Measurements from ENCODE around the gene NT5C3B.

The NT5C3B gene

DNA sequence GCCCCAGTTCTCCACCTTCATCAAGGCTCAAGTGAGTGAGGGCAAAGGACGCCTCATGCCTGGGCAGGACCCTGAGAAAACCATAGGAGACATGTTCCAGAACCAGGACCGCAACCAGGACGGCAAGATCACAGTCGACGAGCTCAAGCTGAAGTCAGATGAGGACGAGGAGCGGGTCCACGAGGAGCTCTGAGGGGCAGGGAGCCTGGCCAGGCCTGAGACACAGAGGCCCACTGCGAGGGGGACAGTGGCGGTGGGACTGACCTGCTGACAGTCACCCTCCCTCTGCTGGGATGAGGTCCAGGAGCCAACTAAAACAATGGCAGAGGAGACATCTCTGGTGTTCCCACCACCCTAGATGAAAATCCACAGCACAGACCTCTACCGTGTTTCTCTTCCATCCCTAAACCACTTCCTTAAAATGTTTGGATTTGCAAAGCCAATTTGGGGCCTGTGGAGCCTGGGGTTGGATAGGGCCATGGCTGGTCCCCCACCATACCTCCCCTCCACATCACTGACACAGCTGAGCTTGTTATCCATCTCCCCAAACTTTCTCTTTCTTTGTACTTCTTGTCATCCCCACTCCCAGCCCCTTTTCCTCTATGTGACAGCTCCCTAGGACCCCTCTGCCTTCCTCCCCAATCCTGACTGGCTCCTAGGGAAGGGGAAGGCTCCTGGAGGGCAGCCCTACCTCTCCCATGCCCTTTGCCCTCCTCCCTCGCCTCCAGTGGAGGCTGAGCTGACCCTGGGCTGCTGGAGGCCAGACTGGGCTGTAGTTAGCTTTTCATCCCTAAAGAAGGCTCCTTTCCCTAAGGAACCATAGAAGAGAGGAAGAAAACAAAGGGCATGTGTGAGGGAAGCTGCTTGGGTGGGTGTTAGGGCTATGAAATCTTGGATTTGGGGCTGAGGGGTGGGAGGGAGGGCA, 13.6 kb downstream of the NT5C3B start:
- Histone ChIP-seq H3K4me1 (ENCODE audit: low read length) (peaks cover 20% of the 10 kb centered on the region), H3K27ac (ENCODE audit: low read length) (no peak overlapping the region), H3K79me2 (ENCODE audit: low read length) (peaks cover 3% of the 10 kb centered on the region; the same call in 1 of the 2 replicates), H2AFZ (ENCODE audit: low read depth, low read length) (no peak overlapping the region), H3K27me3 (ENCODE audit: low read depth, low read length) (no peaks in the 10 kb centered on the region), H3K4me2 (ENCODE audit: low read length) (no peak overlapping the region), H3K36me3 (replicated peaks; ENCODE audit: low read depth, low read length) (peaks cover 8% of the 10 kb centered on the region), H4K20me1 (ENCODE audit: insufficient read depth, low read length) (no peaks in the 10 kb centered on the region), H3K9ac (ENCODE audit: low read length) (no peak overlapping the region), H3K9me3 (ENCODE audit: insufficient read depth, low read length) (no peaks in the 10 kb centered on the region), H3K4me3 (ENCODE audit: low read length) (no peak overlapping the region)
- TF ChIP-seq EZH2phosphoT487 (IDR thresholded peaks at IDR 0.05; ENCODE audit: low read depth) (no peak), CTCF (IDR thresholded peaks at IDR 0.05; ENCODE audit: low read depth, low read length) (no peak)

DNA sequence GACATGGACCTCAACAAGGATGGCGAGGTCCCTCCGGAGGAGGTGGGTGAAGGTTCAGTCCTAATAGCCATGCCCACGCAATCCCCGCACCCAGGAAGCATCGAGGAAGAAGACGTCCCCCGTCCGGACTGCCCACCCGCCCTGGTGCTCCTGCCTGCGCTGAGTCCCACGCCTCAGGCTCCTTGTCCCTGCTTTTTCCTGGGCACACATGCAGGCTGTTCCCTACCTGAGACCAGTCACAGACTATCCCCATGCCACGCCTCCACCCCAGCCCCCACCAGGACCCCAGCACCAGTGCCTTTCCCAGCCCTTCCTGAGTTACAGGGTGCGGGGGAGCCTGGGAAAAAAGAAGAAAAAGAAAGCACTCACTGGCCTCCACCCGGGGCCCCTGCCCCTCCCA, 14.3 kb downstream of the NT5C3B start:
- H3K9me3 ChIP-seq (ENCODE audit: insufficient read depth, low read length), result no peaks in the 10 kb centered on the region
- H3K4me1 ChIP-seq (ENCODE audit: low read length), result peaks cover 20% of the 10 kb centered on the region
- H3K27ac ChIP-seq (ENCODE audit: low read length), result no peak overlapping the region
- H4K20me1 ChIP-seq (ENCODE audit: insufficient read depth, low read length), result no peaks in the 10 kb centered on the region
- H3K27me3 ChIP-seq (ENCODE audit: low read depth, low read length), result no peaks in the 10 kb centered on the region
- no peak overlapping the region for H3K4me3 ChIP-seq (ENCODE audit: low read length)
- peaks cover 3% of the 10 kb centered on the region; the same call in 1 of the 2 replicates for H3K79me2 ChIP-seq (ENCODE audit: low read length)
- TF ChIP-seq EZH2phosphoT487 (IDR thresholded peaks at IDR 0.05; ENCODE audit: low read depth) (no peak), CTCF (IDR thresholded peaks at IDR 0.05; ENCODE audit: low read depth, low read length) (no peak)
- no peak overlapping the region for H3K4me2 ChIP-seq (ENCODE audit: low read length)
- H3K9ac ChIP-seq (ENCODE audit: low read length), result no peak overlapping the region
- H3K36me3 ChIP-seq (replicated peaks; ENCODE audit: low read depth, low read length), result peaks cover 8% of the 10 kb centered on the region
- H2AFZ ChIP-seq (ENCODE audit: low read depth, low read length), result no peak overlapping the region

DNA sequence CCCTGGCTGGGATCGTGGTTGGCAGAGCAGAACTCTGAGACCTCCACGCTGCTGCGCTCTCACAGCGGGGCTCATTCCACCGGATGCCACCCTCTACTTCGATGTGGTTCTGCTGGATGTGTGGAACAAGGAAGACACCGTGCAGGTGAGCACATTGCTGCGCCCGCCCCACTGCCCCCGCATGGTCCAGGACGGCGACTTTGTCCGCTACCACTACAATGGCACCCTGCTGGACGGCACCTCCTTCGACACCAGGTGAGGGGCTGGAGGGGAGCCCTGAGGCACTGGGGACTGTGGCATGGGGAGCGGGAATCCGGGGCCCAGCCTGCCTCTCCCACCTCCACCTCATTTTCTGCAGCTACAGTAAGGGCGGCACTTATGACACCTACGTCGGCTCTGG, 18.0 kb downstream of the NT5C3B start:
- Histone ChIP-seq H3K79me2 (ENCODE audit: low read length) (peaks cover 3% of the 10 kb centered on the region; the same call in 1 of the 2 replicates), H3K4me3 (ENCODE audit: low read length) (peak overlapping the region; percentile 88), H3K4me1 (ENCODE audit: low read length) (peaks cover 20% of the 10 kb centered on the region), H3K27ac (ENCODE audit: low read length) (peak overlapping the region; percentile 58), H3K4me2 (ENCODE audit: low read length) (peak overlapping the region; percentile 99), H3K27me3 (ENCODE audit: low read depth, low read length) (peaks cover 4% of the 10 kb centered on the region; the same call in 1 of the 2 replicates), H2AFZ (ENCODE audit: low read depth, low read length) (no peak overlapping the region), H3K36me3 (replicated peaks; ENCODE audit: low read depth, low read length) (no peaks in the 10 kb centered on the region), H3K9me3 (ENCODE audit: insufficient read depth, low read length) (no peaks in the 10 kb centered on the region), H4K20me1 (ENCODE audit: insufficient read depth, low read length) (no peaks in the 10 kb centered on the region), H3K9ac (ENCODE audit: low read length) (peak overlapping the region; percentile 88; the same call in 1 of the 2 replicates)
- TF ChIP-seq EZH2phosphoT487 (IDR thresholded peaks at IDR 0.05; ENCODE audit: low read depth) (no peak), CTCF (IDR thresholded peaks at IDR 0.05; ENCODE audit: low read depth, low read length) (no peak)

GRCh38 chr17:41816637-41817320, 19.3 kb downstream of the NT5C3B start:
- no peak overlapping the region for H2AFZ ChIP-seq (ENCODE audit: low read depth, low read length)
- H3K79me2 ChIP-seq (ENCODE audit: low read length), result peaks cover 3% of the 10 kb centered on the region; the same call in 1 of the 2 replicates
- H3K4me2 ChIP-seq (ENCODE audit: low read length), result no peak overlapping the region
- H3K4me1 ChIP-seq (ENCODE audit: low read length), result peaks cover 27% of the 10 kb centered on the region
- no peaks in the 10 kb centered on the region for H3K9me3 ChIP-seq (ENCODE audit: insufficient read depth, low read length)
- H3K27me3 ChIP-seq (ENCODE audit: low read depth, low read length), result peaks cover 12% of the 10 kb centered on the region
- no peak overlapping the region for H3K27ac ChIP-seq (ENCODE audit: low read length)
- TF ChIP-seq EZH2phosphoT487 (IDR thresholded peaks at IDR 0.05; ENCODE audit: low read depth) (no peak), CTCF (IDR thresholded peaks at IDR 0.05; ENCODE audit: low read depth, low read length) (no peak)
- H3K9ac ChIP-seq (ENCODE audit: low read length), result no peak overlapping the region
- no peaks in the 10 kb centered on the region for H4K20me1 ChIP-seq (ENCODE audit: insufficient read depth, low read length)
- H3K36me3 ChIP-seq (replicated peaks; ENCODE audit: low read depth, low read length), result no peaks in the 10 kb centered on the region
- H3K4me3 ChIP-seq (ENCODE audit: low read length), result no peak overlapping the region
